A549 treated with Hydrocortisone at 1 μM for 4 hours (cell line): ENCODE results near the gene LIMK1. TPM values are rescaled to one million over a fixed set of nuclear protein-coding genes. Genes with fewer than 3 reads are reported as not detected.

Experiments used
- total RNA-seq: library from RNA; stranded (reverse); fragments of 200-300 nt; extraction: Qiagen RNA extraction; gene quantifications from 5 replicates; pipeline ENCODE4 v1.2.3, GENCODE V29; 2022

The LIMK1 gene
- total RNA-seq: 29.7 to 34.2 TPM (median 32.1 TPM) in 5 replicates

DNA sequence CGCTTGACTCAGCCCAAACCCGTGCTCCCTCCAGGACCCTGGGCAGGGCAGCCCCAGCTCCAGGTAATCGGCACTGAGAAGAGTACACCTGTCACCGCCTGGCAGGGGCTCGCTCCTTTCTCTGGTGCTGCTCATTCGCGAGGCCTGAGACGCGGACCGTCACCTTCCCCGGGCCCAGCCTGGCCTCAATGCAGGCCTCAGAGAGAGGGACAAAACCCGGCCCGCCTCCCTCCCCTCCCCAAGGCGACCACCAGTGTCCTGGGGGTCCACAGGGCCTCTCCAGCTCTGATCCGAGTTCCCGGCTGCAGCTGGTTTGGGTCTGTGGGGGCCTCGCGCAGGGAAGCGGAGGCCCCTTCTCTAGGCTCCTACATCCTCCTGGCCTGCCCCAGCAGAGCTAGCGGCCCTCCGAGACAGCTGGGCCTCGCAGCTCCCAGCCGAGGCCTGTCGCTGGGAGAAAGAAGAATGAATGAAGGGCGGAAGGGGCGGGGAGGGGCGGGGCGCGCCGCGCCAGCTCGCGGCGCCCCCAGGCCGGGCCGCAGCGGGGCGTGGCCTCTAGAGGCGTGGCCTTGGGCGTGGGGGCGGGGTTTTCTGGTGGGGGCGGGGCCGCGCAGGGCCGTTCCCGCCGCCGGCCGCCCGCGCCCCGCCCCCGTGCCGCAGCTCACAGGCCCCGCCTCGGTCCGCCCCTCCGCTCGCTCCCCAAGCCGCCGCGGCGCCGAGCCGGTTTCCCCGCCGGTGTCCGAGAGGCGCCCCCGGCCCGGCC, at the start of gene LIMK1:
TSS of gene LIMK1 (plus strand) at position 688 of the 760 bp plus-strand sequence. CDS start 187 bp downstream, outside the sequence.

Other genes with a start within 250 kb of the LIMK1 start
- 8.2 to 12.9 TPM (median 9.9 TPM) in 5 replicates for gene METTL27, start 241.3 kb upstream of the LIMK1 start, total RNA-seq
- 0.10 to 0.28 TPM (median 0.13 TPM) in 3 of 5 replicates, not detected in the others for gene TMEM270, start 222.6 kb upstream of the LIMK1 start, total RNA-seq
- 0.07 to 0.23 TPM (median 0.10 TPM) in 5 replicates for gene ELN, start 55.6 kb upstream of the LIMK1 start, total RNA-seq
- 295 to 366 TPM (median 300 TPM) in 5 replicates for gene EIF4H, start 90.6 kb downstream of the LIMK1 start, total RNA-seq
- 0.66 to 1.2 TPM (median 0.83 TPM) in 5 replicates for gene LAT2, start 126.2 kb downstream of the LIMK1 start, total RNA-seq
- gene RFC2, start 170.6 kb downstream of the LIMK1 start, total RNA-seq: 52.4 to 62.4 TPM (median 54.2 TPM) in 5 replicates
- gene CLIP2, start 205.6 kb downstream of the LIMK1 start, total RNA-seq: 12.1 to 16.6 TPM (median 14.0 TPM) in 5 replicates